Tibial nerve (tissue), 3 donors: ENCODE results near the gene PPM1F.

Experiments used
- POLR2A ChIP-seq, 2 donors: fragments of 450-650 bp; IDR thresholded peaks; one replicate each; pipeline ENCODE4 v1.6.1; 2017; ENCODE audit warnings: antibody characterized with exemption in 2 of 2, mild to moderate bottlenecking in 2 of 2, moderate library complexity in 2 of 2
- TF ChIP-seq, protein P1 (sequence below), 5 experiments: fragments of 200-600 bp in 3 of 5; fragments of 450-650 bp in 2 of 5; sonication (generic) in 3 of 5; IDR thresholded peaks; one replicate each; pipeline ENCODE4 v1.5.1; 2016 to 2019; ENCODE audit warnings: antibody characterized with exemption in 5 of 5, mild to moderate bottlenecking in 3 of 5, moderate library complexity in 2 of 5

DNA sequence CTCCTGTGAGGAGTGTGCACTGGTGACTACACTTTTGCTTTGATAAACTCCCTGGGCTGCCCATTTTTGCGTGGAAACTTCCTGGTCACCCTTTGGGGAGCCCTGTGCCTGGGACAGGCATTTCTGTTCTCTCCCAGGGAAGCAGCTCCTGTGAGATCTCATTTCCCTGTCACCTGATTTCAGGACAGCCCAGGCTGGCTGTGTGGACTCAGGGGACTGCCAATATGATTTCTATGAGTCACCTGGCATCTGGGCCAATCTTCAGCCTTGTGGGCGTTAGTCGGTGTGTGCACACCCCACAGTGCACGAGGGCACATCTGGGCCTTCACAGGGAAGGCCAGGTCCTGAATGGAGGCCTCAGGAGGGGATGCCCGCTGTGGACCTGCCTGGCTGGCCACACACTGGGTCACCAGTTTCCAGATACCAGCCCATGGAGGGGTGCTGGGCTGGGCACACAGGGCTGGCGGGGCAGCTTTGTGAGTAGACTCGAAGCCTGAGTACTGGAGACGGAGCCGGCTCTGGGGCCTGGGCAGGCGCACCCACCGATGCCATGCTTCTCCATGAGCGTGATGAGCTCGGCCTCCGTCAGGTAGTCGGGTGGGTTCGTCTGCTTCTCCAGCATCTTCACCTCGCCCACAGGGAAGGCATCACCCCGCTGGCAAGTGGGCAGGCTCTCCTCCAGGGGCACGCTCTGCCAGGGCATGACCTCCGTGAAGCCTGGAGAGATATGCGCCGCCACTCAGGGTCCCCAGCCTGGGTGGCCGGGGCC, 9.4 kb upstream of the PPM1F start:
- TF ChIP-seq, protein P1, sequence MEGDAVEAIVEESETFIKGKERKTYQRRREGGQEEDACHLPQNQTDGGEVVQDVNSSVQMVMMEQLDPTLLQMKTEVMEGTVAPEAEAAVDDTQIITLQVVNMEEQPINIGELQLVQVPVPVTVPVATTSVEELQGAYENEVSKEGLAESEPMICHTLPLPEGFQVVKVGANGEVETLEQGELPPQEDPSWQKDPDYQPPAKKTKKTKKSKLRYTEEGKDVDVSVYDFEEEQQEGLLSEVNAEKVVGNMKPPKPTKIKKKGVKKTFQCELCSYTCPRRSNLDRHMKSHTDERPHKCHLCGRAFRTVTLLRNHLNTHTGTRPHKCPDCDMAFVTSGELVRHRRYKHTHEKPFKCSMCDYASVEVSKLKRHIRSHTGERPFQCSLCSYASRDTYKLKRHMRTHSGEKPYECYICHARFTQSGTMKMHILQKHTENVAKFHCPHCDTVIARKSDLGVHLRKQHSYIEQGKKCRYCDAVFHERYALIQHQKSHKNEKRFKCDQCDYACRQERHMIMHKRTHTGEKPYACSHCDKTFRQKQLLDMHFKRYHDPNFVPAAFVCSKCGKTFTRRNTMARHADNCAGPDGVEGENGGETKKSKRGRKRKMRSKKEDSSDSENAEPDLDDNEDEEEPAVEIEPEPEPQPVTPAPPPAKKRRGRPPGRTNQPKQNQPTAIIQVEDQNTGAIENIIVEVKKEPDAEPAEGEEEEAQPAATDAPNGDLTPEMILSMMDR (IDR thresholded peaks at IDR 0.05), result no peak
- TF ChIP-seq POLR2A (IDR thresholded peaks at IDR 0.05), result no peak
